K562 (cell line): Measurements from ENCODE around the gene WWC2.

Source experiments
- BHLHE40 ChIP-seq: IDR thresholded peaks from 2 replicates; pipeline ENCODE4 v1.6.1; 2011; ENCODE audit warnings: low read length, improper control_type of control experiment
- GTF2A2 ChIP-seq: IDR thresholded peaks from 2 replicates; pipeline ENCODE4 v1.6.1; 2016; ENCODE audit warnings: mild to moderate bottlenecking, missing genetic modification characterization, missing compliant biosample characterization
- SMC3 ChIP-seq: conservative IDR thresholded peaks from 2 replicates; pipeline ENCODE4 v1.6.1; 2011; ENCODE audit warnings: low read depth, low read length, improper control_type of control experiment; ENCODE audit not compliant: insufficient read depth
- XRCC3 ChIP-seq: fragments of 450-650 bp; IDR thresholded peaks from 2 replicates; pipeline ENCODE4 v1.6.1; 2017; ENCODE audit warnings: mild to moderate bottlenecking, moderate library complexity
- ZNF384 ChIP-seq: IDR thresholded peaks from 2 replicates; pipeline ENCODE4 v1.6.1; 2012; ENCODE audit warnings: low read depth, low read length, improper control_type of control experiment
- ZNF77 ChIP-seq: fragments of 250-450 bp; sonication (Bioruptor Pico); IDR thresholded peaks from 2 replicates; pipeline ENCODE4 v1.5.0; 2020

- TF ChIP-seq BHLHE40: no peak
- TF ChIP-seq ZNF77 (CRISPR knock-in tag): no peak
- no peak for TF ChIP-seq SMC3
- no peak for TF ChIP-seq ZNF384
- no peak for TF ChIP-seq GTF2A2
- no peak for TF ChIP-seq XRCC3
Observed at GRCh38 chr4:183241721-183242151, 142.7 kb downstream of the WWC2 start.
